SU-DHL-6 (cell line): ENCODE data around the gene LRP2.

ENCODE experiments used
- H2AFZ ChIP-seq: fragments of 200-600 bp; sonication (generic); 2 replicates; pipeline ENCODE4 v1.6.1; 2014; ENCODE audit warnings: low read depth, mild to moderate bottlenecking, moderate library complexity, mixed read lengths, antibody characterized with exemption, low read length; ENCODE audit not compliant: severe bottlenecking
- H3F3A ChIP-seq: fragments of 200-600 bp; shearing (Covaris generic); 2 replicates; pipeline ENCODE4 v1.6.0; 2016; ENCODE audit warnings: antibody characterized with exemption, mild to moderate bottlenecking; ENCODE audit not compliant: insufficient read depth
- H3K27ac ChIP-seq: fragments of 200-600 bp; sonication (generic); 2 replicates; pipeline ENCODE4 v1.5.1; 2016; ENCODE audit warnings: low read depth, mild to moderate bottlenecking, low read length, moderate library complexity, mixed read lengths
- H3K27me3 ChIP-seq: fragments of 200-600 bp; sonication (generic), shearing (Covaris generic); 2 replicates; pipeline ENCODE4 v1.6.0; 2014; ENCODE audit warnings: mild to moderate bottlenecking, low read length
- H3K36me3 ChIP-seq: fragments of 200-600 bp; sonication (generic); 2 replicates; pipeline ENCODE4 v1.6.1; 2014; ENCODE audit warnings: mild to moderate bottlenecking, low read length, mixed read lengths
- H3K4me2 ChIP-seq: fragments of 300-600, 200-600 bp; shearing (Covaris generic), sonication (generic); 2 replicates; pipeline ENCODE4 v1.6.0; 2014; ENCODE audit warnings: low read length, low read depth, mild to moderate bottlenecking; ENCODE audit not compliant: poor library complexity, severe bottlenecking
- H3K4me3 ChIP-seq: fragments of 200-600 bp; sonication (generic); 2 replicates; pipeline ENCODE4 v1.5.1; 2014; ENCODE audit warnings: antibody characterized with exemption, low read length, mild to moderate bottlenecking, mixed read lengths; ENCODE audit not compliant: insufficient read depth, poor library complexity, severe bottlenecking
- H3K79me2 ChIP-seq: fragments of 200-600 bp; sonication (generic); 2 replicates; pipeline ENCODE4 v1.6.1; 2014; ENCODE audit warnings: mild to moderate bottlenecking, low read length, moderate library complexity; ENCODE audit not compliant: insufficient read depth
- H3K9ac ChIP-seq: fragments of 200-600 bp; sonication (generic); 2 replicates; pipeline ENCODE4 v1.7.0; 2014; ENCODE audit warnings: mild to moderate bottlenecking, low read length
- H3K9me2 ChIP-seq: fragments of 200-600 bp; sonication (generic); replicated peaks from 2 replicates; pipeline ENCODE4 v1.6.1; 2014; ENCODE audit warnings: low read length; ENCODE audit not compliant: insufficient read depth
- H3K9me3 ChIP-seq: fragments of 200-600 bp; sonication (generic); 2 replicates; pipeline ENCODE4 v1.6.1; 2014; ENCODE audit warnings: low read length, mixed read lengths; ENCODE audit not compliant: insufficient read depth
- H4K20me1 ChIP-seq: fragments of 200-600 bp; sonication (generic); 2 replicates; pipeline ENCODE4 v1.6.1; 2014; ENCODE audit warnings: low read depth, mild to moderate bottlenecking, antibody characterized with exemption, low read length, moderate library complexity, mixed read lengths
- CTCF ChIP-seq: fragments of 200-600 bp; sonication (generic); IDR thresholded peaks from one replicate; pipeline ENCODE4 v1.5.1; 2017; ENCODE audit warnings: antibody characterized with exemption, mild to moderate bottlenecking, low read length, moderate library complexity; ENCODE audit not compliant: insufficient read depth, poor library complexity, severe bottlenecking
- EZH2phosphoT487 ChIP-seq: fragments of 200-600 bp; sonication (generic), shearing (Covaris generic); conservative IDR thresholded peaks from 2 replicates; pipeline ENCODE4 v1.6.1; 2018; ENCODE audit warnings: mild to moderate bottlenecking, antibody characterized with exemption, low read length, moderate library complexity, mixed read lengths

The LRP2 gene

GRCh38 chr2:169298007-169298406 lies 64.3 kb downstream of the LRP2 start:
- no peaks in the 10 kb centered on the region for H3K79me2 ChIP-seq
- H3K9me3 ChIP-seq: no peaks in the 10 kb centered on the region
- TF ChIP-seq CTCF: no peak
- no peak for TF ChIP-seq EZH2phosphoT487
- no peak overlapping the region for H3K9ac ChIP-seq
- no peaks in the 10 kb centered on the region for H3K27me3 ChIP-seq
- no peak overlapping the region for H3K27ac ChIP-seq
- no peaks in the 10 kb centered on the region for H3F3A ChIP-seq
- H3K36me3 ChIP-seq: no peaks in the 10 kb centered on the region
- no peak overlapping the region for H2AFZ ChIP-seq
- H4K20me1 ChIP-seq: no peaks in the 10 kb centered on the region
- H3K4me3 ChIP-seq: no peak overlapping the region
- H3K4me2 ChIP-seq: no peak overlapping the region
- no peaks in the 10 kb centered on the region for H3K9me2 ChIP-seq

GRCh38 chr2:169294001-169294675 lies 68.2 kb downstream of the LRP2 start:
- Histone ChIP-seq H3K27ac (no peak overlapping the region), H3K9me2 (no peaks in the 10 kb centered on the region), H3K4me2 (no peak overlapping the region), H2AFZ (no peak overlapping the region), H4K20me1 (no peaks in the 10 kb centered on the region), H3K9ac (no peak overlapping the region), H3K27me3 (no peaks in the 10 kb centered on the region), H3K4me3 (no peak overlapping the region), H3K9me3 (no peaks in the 10 kb centered on the region), H3F3A (no peaks in the 10 kb centered on the region), H3K36me3 (no peaks in the 10 kb centered on the region), H3K79me2 (no peaks in the 10 kb centered on the region)
- no peak for TF ChIP-seq CTCF
- no peak for TF ChIP-seq EZH2phosphoT487

- Histone ChIP-seq H3K4me3 (no peak overlapping the region), H3K27me3 (no peaks in the 10 kb centered on the region), H3K36me3 (no peaks in the 10 kb centered on the region), H3K9me2 (no peaks in the 10 kb centered on the region), H3K79me2 (no peaks in the 10 kb centered on the region), H3K9me3 (no peaks in the 10 kb centered on the region), H3K9ac (no peak overlapping the region), H2AFZ (no peak overlapping the region), H3K27ac (no peak overlapping the region), H3K4me2 (no peak overlapping the region), H4K20me1 (no peaks in the 10 kb centered on the region), H3F3A (no peaks in the 10 kb centered on the region)
- TF ChIP-seq EZH2phosphoT487: no peak
- no peak for TF ChIP-seq CTCF
Measured at GRCh38 chr2:169291517-169291916, 70.8 kb downstream of the LRP2 start.
